GM23248 (cell line): ENCODE measurements around the gene ZDHHC11.
"Not testable (repeated sequence)": the region's sequence is repeated elsewhere in the genome, so short reads cannot be mapped to it uniquely, and the experiment has no call there.

Source experiments
- EZH2 ChIP-seq: fragments of 200-600 bp; sonication (generic); IDR thresholded peaks from 2 replicates; pipeline ENCODE4 v1.6.1; 2018; ENCODE audit warnings: antibody characterized with exemption, mild to moderate bottlenecking; ENCODE audit not compliant: insufficient read depth, poor library complexity, severe bottlenecking
- EZH2phosphoT487 ChIP-seq: fragments of 200-600 bp; sonication (generic); IDR thresholded peaks from 2 replicates; pipeline ENCODE4 v1.6.1; 2018; ENCODE audit warnings: antibody characterized with exemption, moderate library complexity, mild to moderate bottlenecking, low read depth; ENCODE audit not compliant: insufficient read depth

DNA sequence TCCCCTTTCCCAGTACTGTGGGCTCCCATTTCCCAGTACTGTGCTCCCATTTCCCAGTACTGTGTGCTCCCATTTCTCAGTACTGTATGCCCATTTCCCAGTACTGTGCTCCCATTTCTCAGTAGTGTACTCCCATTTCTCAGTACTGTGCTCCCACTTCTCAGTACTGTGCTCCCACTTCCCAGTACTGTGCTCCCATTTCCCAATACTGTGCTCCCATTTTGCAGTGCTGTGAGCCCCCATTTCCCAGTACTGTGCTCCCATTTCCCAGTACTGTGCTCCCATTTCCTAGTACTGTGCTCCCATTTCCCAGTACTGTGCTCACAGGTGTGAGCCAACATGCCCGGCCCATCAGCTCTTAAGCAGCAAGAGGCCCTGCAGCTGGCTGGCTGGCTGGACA lies 54.9 kb downstream of the ZDHHC11 start:
- not testable (repeated sequence) for TF ChIP-seq EZH2phosphoT487, EZH2
